GM21381 (cell line): ENCODE measurements around the gene PNPLA7.

ENCODE experiments used
- ATAC-seq: cut with Tn5 transposase; IDR thresholded peaks from one replicate; pipeline ENCODE4 v1.9.1; 2021; ENCODE audit warnings: mild to moderate bottlenecking, moderate library complexity; ENCODE audit not compliant: unreplicated experiment

The PNPLA7 gene

GRCh38 chr9:137437691-137438590, 112.3 kb downstream of the PNPLA7 start:
- no peak for ATAC-seq

DNA sequence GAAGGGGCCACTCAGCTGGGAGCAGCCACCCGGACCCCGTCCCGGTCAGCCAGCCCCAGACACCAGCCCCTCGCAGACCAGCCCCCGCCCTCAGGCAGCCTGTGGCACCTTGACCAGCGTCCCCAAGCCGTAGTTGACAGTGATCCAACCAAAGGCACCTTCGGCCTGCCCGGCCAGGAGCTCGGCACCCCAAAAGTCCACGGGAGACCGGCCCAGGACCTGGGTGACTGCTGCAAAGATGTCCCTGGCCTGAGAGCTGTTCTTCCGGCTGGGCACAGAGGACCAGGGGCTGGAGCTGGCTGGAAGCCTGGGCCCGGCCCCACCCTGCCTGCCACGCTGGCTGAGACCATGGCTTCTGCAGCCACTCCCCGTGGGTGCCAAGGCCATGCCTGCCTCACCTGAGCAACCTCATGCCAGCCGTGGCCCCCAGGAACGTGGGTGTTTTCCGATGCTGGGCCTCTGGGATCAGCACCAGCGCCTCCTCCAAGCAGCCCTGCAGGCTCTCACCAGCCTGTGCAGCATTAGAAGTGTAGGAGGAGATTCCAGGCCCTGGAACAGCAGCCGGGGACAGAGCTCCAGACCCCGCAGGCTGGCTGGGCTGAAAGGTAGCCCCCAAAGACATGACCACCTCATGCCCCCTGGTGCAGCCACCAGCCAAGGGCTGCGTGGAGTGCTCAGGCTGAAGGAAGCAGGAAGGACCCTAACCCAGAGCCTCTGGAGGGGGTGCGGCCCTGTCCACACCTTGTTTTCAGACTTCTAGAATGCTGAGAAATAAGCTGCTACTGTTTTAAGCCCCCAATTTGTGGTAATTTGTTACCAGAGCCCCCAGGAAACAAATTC, 113.2 kb downstream of the PNPLA7 start:
- ATAC-seq, result no peak

- ATAC-seq, result no peak
Observed at GRCh38 chr9:137435980-137436760, 114.0 kb downstream of the PNPLA7 start.

- ATAC-seq, result no peak
Observed at GRCh38 chr9:137435381-137435891, 114.8 kb downstream of the PNPLA7 start.

DNA sequence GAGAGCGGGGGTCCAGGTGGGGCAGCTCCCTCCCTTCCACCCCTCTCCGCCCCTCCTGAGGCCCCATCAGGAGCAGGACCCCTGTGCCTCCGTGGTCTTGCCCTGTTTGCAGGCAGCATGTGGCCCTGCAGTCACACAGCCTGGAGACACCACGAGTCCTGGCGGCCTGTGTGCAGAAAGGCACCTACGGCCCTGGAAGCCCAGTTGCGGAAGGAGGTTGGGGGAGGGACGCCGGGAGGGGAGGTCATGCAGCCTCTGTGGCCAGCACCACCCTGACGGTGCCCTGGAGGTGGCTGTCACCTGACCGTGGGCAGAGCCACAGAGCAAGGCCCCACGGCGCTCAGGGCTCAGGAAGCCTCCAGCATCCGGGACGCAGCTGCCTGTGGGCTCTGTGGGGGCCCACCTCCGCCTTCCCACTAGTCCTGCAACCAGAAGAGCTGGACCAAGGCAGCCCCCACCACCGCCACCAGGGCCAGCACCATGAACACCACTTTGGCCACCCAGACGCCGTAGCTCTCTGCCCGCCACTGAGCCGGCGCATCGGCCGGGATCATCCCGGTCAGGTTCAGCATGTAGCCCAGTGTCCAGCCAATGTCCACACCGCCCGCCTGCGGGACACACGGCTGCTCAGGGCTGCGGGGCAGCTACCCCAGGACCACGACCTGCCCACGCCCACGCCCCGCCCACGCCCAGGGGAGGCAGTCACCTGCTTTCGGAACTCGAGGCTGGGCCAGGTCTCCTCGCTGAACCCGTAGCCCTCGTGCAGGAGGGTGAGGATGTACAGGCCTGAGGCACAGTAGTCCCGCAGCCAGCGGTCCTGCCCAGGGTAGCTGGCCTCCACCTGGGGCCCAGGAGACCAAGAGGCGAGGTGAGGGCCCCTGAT, 115.5 kb downstream of the PNPLA7 start:
- ATAC-seq, result no peak

GRCh38 chr9:137433916-137434431, 116.2 kb downstream of the PNPLA7 start:
- ATAC-seq, result no peak

- no peak for ATAC-seq
Observed at GRCh38 chr9:137433349-137433915, 116.8 kb downstream of the PNPLA7 start.

DNA sequence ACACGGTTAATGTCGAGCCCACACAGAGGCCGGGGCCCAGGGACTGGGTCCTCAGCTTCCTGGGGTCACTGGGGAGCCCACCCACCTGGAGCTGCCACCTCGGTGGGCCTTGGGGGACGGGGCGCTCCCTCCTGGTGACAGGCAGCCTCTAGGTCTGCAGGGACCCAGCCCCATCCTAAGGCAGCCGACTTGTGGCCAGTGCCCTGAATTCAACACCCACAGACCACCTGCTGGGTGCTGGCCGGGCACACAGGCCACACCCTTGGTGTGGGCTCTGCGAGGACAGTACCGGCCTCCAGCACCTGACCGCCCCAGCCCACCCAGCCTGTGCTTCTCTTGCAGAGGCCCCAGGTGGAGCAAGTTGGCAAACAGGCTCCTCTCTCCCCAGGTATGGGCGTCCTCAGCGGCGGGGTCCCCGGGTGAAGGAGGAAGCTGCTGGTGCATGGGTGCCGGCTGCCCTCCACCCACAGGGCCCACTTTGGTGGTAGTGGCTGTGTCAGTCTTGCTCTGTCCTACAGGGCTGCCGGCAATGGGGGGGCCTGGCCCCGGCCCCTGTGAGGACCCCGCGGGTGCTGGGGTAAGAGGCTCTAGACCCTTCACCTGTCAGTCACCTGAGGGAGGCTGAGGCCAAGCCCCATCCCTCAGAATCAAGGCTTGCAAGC, 117.4 kb downstream of the PNPLA7 start:
- no peak for ATAC-seq

DNA sequence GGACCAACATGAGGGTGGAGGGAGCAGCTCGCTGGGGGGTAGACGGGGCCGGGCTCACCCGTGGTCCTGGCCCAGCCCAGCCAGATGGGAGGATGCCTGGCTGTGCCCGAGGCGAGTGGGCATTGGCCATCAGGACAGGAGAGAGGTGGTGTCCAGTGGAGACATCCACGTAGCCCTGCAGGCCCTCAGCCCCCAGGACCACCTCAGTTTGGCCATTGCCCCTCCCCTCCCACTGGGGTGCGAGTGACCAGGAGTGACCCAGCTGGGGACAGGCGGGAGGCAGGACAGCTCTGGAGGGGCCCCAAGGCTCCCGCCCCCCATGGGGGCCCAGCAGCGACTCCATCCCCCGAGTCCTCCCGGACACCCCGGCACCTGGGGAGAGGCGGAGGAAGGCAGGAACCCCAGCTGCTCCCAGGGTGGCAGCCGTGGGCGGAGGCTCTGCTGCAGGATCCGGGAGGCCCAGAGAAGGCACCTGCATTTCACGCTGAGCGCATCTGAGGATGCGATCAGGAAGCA, 118.7 kb downstream of the PNPLA7 start:
- no peak for ATAC-seq

DNA sequence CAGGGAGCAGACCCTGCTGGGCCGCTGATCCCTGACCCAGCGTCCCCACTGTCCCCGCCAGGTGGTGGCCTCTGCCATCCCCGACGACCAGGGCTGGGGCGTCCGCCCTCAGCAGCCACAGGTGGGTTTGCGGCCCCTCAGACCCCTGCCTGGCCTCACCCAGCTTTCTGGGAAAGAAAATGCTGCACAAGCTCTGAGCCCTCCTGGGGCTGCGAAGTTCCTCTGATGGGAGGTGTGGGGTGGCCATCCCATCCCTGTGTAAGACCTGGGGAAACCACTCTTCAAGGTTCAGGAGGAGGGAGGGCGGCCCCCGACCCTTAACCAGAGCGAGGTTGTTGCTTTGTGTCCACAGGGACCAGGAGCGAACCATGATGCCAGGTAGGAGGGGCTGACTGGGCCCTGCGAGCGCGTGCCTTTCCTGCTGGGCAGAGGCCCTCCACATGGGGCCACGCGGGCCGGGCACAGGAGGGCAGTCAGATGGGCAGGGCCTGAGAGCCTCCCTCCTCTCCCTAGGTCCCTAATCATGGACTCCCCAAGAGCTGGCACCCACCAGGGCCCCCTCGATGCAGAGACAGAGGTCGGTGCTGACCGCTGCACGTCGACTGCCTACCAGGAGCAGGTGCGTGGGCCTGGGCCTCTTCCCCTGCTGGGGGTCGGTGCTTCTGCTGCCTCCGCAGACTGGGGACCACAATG, 119.3 kb downstream of the PNPLA7 start:
- ATAC-seq, result no peak

DNA sequence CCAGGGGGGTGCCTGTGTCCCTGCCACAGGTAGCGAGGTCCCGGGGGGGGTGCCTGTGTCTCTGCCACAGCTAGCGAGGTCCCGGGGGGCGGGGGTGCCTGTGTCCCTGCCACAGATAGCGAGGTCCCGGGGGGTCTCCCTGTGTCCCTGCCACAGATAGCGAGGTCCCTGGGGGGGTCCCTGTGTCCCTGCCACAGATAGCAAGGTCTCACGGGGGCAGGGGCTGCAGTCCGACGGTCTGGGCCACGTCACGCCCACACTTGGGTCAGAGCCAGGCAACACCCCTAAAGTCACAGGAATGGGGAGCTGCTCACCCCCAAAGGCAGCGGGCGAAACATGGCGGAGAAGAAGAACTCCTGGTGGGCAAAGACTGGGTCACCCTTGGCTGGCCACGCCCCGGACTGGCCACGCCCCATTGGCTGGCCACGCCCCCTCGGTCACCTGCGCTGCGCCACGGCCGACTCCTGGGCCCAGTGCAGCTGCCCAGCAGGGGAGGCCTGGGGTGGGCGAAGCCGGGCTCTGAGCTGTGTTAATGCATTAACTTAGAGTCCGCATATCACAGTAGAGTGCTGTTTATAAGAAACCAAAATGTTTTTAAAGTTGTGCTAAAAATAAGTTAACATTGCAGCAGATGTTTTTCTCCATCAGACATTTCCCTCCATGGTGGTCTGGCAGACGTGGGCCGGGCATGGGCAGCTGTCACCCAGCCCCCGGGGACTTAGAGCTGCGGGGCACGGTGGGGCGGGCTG, 120.1 kb downstream of the PNPLA7 start:
- no peak for ATAC-seq

GRCh38 chr9:137429546-137429890, 120.7 kb downstream of the PNPLA7 start:
- ATAC-seq, result no peak

DNA sequence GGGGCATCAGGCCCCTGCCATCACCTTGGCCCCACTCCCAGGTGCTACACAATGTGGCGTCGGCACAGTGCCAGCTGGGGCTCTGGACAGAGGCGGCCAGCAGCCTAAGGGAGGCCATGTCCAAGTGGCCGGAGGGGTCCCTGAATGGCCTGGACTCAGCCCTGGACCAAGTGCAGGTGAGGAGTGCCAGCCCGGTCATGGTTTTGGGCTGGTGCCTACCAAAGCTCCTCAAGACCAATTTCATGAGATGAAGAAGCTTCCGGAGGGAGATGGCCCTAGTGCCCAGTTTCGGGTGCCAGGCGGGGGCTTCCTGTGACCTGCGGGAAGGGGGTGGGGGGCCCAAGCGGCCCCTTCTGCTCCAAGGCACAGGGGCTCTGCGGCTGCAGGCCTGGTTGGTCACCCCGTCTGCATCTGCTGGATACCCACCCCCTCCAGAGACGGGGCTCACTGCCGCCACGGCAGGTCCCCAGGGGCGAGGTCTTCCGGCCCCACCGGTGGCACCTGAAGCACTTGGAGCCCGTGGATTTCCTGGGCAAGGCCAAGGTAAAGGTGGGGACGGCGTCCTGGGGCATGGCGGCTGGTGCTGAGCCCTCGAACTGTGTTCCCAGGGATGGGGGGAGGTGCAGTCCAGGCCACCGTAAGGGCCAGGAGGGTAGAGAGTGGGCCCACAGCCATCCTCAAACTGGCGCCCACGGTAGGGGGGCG, 121.2 kb downstream of the PNPLA7 start:
- no peak for ATAC-seq

DNA sequence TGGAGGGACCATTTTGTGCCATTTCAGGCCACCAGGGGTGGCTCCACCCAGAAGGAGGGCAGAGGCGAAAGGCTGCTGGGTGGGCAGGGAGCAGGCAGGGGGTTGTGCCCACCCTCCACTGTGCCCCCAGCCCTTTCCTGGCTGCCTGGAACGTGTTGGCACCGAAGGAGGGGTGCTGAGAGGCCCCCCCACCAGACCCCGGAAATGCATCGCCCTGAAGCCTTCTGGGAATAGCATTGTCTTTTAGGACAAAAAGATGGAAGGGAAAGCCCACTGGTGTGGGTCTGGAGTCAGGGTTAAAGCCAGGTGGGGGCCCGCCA, 121.9 kb downstream of the PNPLA7 start:
- ATAC-seq, result no peak

DNA sequence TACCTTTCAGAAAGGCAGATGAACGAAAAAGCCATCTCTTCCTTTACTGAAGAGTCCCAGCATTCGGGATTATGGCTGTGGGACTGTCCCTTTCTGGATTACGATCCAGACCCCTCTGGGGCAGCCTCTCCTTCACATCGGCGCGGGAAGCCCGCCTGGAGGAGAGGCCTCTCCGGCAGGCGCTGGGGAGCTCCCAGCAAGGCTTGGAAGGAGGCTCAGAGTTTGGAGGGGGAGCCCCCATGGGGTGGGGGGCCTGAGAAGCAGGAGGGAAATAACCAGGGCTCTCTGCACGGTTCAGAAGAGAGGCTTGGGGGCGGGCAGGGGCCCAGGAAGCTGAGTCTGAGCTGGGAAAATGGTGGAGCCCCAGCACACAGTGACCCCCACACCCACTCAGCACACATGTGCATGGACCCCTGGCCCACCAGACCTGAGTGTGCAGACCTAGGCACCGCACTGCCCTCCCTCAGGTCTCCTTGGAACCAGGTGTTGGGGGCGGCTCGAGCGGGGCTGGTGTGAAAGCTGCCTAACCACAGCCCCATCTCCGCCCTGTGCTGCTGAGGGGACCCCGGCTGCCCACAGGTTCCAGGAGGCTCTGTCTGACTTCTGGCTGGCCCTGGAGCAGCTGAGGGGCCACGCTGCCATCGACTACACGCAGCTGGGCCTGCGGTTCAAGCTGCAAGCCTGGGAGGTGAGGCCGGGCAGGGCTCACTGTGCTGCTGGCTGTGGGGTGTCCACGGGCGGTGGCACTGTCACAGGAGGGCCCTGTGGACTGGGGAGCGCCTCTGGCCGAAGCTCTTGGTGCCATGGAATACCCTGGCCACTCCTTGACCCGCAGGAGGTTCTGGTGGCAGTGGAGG, 122.5 kb downstream of the PNPLA7 start:
- no peak for ATAC-seq
